ENCODE data around the gene TMIE.

DNA sequence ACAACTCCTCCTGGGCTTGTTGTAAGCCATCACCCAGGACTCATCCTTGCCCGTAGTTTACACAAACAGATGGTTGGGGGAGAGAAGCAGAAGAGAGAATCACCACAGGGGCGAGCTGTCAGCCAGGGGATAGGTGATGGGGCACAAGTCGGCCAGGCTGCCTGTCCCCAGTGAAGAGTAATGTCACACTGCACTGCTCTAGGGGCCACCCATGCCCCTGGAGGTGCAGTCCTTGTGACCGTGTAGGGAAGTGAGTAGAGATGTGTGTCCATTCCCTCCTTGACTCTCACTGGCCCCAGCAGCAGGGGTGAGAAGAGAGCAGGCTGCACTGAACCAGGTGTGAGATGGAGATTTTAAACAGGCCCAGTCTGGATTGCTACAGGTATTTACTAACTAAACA is 33.6 kb downstream of the TMIE start:
- TF ChIP-seq CTCF (optimal IDR thresholded peaks at IDR 0.05 in 1 of 3, IDR thresholded peaks at IDR 0.05 in 1 of 3, conservative IDR thresholded peaks at IDR 0.05 in 1 of 3; ENCODE audit: extremely low read depth in 1 of 3, insufficient read depth in 2 of 3, low read length in 3 of 3) (no peak), EZH2 (IDR thresholded peaks at IDR 0.05; ENCODE audit: low read length) (no peak)
